Activated CD8-positive, alpha-beta T cell treated with anti-CD3 and anti-CD28 coated beads for 36 hours (primary cell): ENCODE measurements around the gene ADGRA1. TPM values are rescaled to one million over a fixed set of nuclear protein-coding genes. Genes with fewer than 3 reads are reported as not detected.

ENCODE experiments used
- ATAC-seq: fragments of 200-7000 bp; cut with Tn5 transposase; one replicate; pipeline ENCODE4 v1.10.0; 2021; ENCODE audit warnings: mild to moderate bottlenecking, moderate library complexity
- CTCF ChIA-PET: fragments of 350-600 bp; sonication (Branson Sonifier 250); formaldehyde crosslinking; loops from one replicate; lab custom pipeline; 2021; ENCODE audit warnings: antibody characterized with exemption; lab: Charles Lee
- POLR2A ChIA-PET: fragments of 350-600 bp; sonication (Branson Sonifier 250); formaldehyde crosslinking; loops from one replicate; lab custom pipeline; 2021; ENCODE audit warnings: antibody characterized with exemption; lab: Charles Lee
- DNase-seq: peaks from one replicate; pipeline ENCODE4 v3.0.0-alpha.2; 2020
- H3K27ac Mint-ChIP-seq: one replicate; pipeline ENCODE4 v1.8.0; 2021; ENCODE audit warnings: mild to moderate bottlenecking, mixed read lengths
- H3K27me3 Mint-ChIP-seq: one replicate; pipeline ENCODE4 v1.8.0; 2021; ENCODE audit warnings: mixed read lengths
- H3K36me3 Mint-ChIP-seq: one replicate; pipeline ENCODE4 v1.8.0; 2021; ENCODE audit warnings: low read depth, mixed read lengths
- H3K4me1 Mint-ChIP-seq: one replicate; pipeline ENCODE4 v1.8.0; 2021; ENCODE audit warnings: low read depth, mixed read lengths
- H3K4me3 Mint-ChIP-seq: one replicate; pipeline ENCODE4 v1.8.0; 2021; ENCODE audit warnings: mild to moderate bottlenecking, moderate library complexity, mixed read lengths
- H3K9me3 Mint-ChIP-seq: one replicate; pipeline ENCODE4 v1.8.0; 2021; ENCODE audit warnings: mixed read lengths
- CTCF ChIP-seq: fragments of 200-600 bp; IDR thresholded peaks from one replicate; pipeline ENCODE4 v1.8.0; 2022; ENCODE audit warnings: antibody characterized with exemption, mild to moderate bottlenecking
- intact Hi-C: fragments of 100-400 bp; cut with micrococcal nuclease; formaldehyde crosslinking; loops from one replicate; pipeline ENCODE4 v1.10.0; 2022
- total RNA-seq, 2 experiments: library from RNA; stranded (reverse); gene quantifications; one replicate each; pipeline ENCODE4 v1.2.3, GENCODE V29; 2021

Gene ADGRA1
- total RNA-seq, 2 experiments from 2014 or later: not detected

- ATAC-seq (no peak), DNase-seq (no peak)
- ChIA-PET POLR2A (no interaction called here), CTCF (interaction anchor here (0.6 kb wide), 1 partner anchor 85 kb away, joined by 3 read pairs; no protein-coding TSS in a partner anchor)
- no peaks in the 10 kb centered on the region for H3K36me3 Mint-ChIP-seq
- no peak overlapping the region for H3K27ac Mint-ChIP-seq
- peaks cover 12% of the 10 kb centered on the region for H3K27me3 Mint-ChIP-seq
- TF ChIP-seq CTCF: no peak
- peaks cover 2% of the 10 kb centered on the region for H3K4me1 Mint-ChIP-seq
- H3K4me3 Mint-ChIP-seq: no peak overlapping the region
- intact Hi-C loops: no loop called here
- no peaks in the 10 kb centered on the region for H3K9me3 Mint-ChIP-seq
Observed at GRCh38 chr10:133161486-133162109, 73.9 kb downstream of the ADGRA1 start.

GRCh38 chr10:133162178-133162909 lies 74.6 kb downstream of the ADGRA1 start:
- no peak for ATAC-seq
- Mint-ChIP-seq H3K27ac (no peak overlapping the region), H3K36me3 (no peaks in the 10 kb centered on the region), H3K27me3 (peaks cover 12% of the 10 kb centered on the region), H3K4me1 (peaks cover 2% of the 10 kb centered on the region), H3K9me3 (no peaks in the 10 kb centered on the region), H3K4me3 (no peak overlapping the region)
- CTCF ChIA-PET: no interaction called here
- no peak for DNase-seq
- POLR2A ChIA-PET: no interaction called here
- no peak for TF ChIP-seq CTCF
- intact Hi-C loops: no loop called here

DNA sequence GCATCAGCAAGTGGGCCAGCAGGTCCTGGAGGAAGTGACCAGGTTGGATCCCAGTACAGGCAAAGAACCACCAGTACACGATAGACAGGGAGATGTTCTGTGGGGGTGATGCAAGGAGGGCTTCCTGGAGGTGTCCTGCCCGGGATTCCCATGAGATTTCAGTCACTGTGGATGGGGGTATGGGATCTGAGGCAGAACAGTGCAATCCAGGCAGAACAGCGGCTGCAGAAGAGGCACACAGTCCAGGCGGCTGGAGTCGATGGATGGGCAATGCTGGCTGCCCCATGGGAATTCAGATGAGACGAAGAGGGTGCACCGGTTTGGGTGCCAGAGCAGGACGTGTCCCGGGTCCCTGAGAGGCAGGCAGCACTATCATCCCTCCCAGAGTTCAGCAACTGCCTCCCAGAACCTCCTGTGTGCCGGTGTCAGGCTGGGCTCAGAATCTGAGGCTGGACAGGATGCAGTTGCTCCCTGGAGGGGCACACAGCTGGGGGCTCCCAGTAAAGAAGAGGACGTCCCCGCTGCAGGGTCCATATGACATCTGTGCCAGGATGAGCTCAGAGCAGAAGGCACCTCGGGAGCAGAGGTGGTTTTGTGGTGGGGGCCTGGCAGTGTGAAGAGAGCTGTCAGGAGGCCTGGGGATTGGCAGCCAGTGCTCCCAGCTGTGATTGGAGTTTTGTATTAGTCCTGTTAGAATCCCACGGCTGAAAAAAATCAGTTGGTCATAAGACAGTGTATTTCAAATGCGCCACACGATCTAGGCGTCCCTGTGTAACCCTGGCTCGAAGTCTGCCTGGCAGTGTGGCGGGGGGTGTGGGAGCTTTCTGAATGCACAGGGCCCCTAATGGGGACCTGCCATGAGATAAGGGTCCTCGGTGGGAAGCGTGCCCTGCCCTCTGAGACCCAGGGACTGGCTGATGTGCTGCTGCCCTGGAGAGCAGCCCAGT lies 75.5 kb downstream of the ADGRA1 start:
- DNase-seq (no peak), ATAC-seq (no peak)
- TF ChIP-seq CTCF: no peak
- POLR2A ChIA-PET: no interaction called here
- H3K36me3 Mint-ChIP-seq: no peaks in the 10 kb centered on the region
- intact Hi-C loops: no loop called here
- H3K27ac Mint-ChIP-seq: no peak overlapping the region
- no peak overlapping the region for H3K4me3 Mint-ChIP-seq
- peaks cover 12% of the 10 kb centered on the region for H3K27me3 Mint-ChIP-seq
- peaks cover 2% of the 10 kb centered on the region for H3K4me1 Mint-ChIP-seq
- CTCF ChIA-PET: no interaction called here
- no peaks in the 10 kb centered on the region for H3K9me3 Mint-ChIP-seq

GRCh38 chr10:133163889-133164815 lies 76.4 kb downstream of the ADGRA1 start:
- intact Hi-C loops: no loop called here
- H3K27me3 Mint-ChIP-seq: peaks cover 12% of the 10 kb centered on the region
- ChIA-PET POLR2A (no interaction called here), CTCF (no interaction called here)
- DNase-seq (no peak), ATAC-seq (no peak)
- no peaks in the 10 kb centered on the region for H3K9me3 Mint-ChIP-seq
- no peak overlapping the region for H3K4me3 Mint-ChIP-seq
- no peak for TF ChIP-seq CTCF
- no peak overlapping the region for H3K27ac Mint-ChIP-seq
- no peaks in the 10 kb centered on the region for H3K36me3 Mint-ChIP-seq
- H3K4me1 Mint-ChIP-seq: peaks cover 2% of the 10 kb centered on the region
